NCI-H82 treated with DMSO at 0.1 percent for 48 hours (cell line): Measurements from ENCODE around the gene C1QTNF9B.
"Not testable (repeated sequence)": the region's sequence is repeated elsewhere in the genome, so short reads cannot be mapped to it uniquely, and the experiment has no call there.

Source experiments
- DNase-seq: peaks from one replicate; lab custom pipeline; 2025; ENCODE audit not compliant: unreplicated experiment; lab: John Stamatoyannopoulos, UW

The C1QTNF9B gene

DNA sequence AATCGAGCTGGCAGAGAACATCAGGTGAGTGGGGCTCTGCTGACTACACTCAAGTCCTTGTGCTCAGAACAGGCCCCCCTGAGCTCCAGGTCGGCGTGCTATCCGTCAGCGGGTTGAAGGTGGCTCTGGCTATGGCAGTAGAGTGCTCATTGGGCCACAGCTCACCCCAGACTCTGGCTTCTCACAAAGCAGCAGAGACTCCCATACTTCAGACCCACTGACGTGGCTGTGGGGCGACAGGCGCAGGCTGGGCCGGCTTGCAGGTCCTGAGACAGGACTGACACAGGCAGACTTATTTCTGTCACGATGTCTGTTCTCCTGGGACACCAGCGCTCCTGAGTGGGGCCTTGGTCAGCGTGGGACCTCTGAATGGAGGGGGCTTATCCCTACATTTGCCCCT is 2.6 kb downstream of the C1QTNF9B start:
- DNase-seq = not testable (repeated sequence)

- not testable (repeated sequence) for DNase-seq
These were observed 3.5 kb downstream of the C1QTNF9B start for GRCh38 chr13:23893791-23894190.

GRCh38 chr13:23889615-23890607 is 7.4 kb downstream of the C1QTNF9B start:
- peak; percentile 74 for DNase-seq

DNA sequence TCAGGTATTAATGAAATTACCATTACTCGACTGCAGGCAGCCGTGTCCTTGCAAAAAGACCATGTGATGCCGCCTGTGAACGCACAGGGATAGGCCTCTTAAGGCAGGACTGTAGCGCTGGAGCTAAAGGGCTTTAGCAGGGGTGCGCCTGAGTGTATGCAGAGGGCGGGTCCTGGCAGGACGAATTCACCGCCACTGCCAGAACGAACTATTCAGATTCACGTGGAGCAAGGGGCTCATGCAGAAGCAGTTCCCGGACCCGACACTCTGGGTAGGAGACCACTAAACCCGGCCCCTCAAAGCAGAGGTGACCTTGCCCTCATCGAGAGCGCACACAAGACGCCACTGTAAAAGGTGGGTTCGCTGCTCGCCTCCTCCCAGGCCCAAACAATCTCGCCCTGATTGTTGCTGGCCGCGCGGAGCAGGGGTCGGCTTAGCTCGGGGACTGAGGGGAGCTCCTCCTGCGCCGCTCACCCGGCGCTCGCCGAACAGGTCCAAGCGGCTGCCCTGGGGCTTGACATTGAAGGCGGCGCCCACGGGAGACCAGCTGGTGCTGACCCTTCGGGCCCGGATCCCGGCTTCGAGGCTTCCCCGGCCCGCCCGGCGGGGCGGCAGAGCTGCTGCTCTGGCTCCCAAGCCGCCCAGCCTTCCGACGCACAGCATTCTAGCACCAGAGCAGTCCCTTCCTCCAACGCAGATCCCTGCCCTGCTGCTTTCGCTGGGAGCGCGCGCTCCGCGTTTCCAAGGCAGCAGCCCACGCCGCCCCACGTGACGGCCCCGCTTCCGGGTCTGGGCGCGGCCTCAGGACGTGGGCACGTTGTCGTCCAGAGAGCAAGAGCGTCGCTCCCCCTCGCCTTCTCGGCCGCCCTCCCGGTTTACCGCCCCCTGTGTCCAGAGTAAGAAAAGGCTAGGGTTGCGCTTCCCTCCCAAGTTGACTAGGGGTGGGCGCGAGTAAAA is 8.4 kb downstream of the C1QTNF9B start, which contains the start of gene MIPEP:
Gene MIPEP, minus strand, starts transcription at position 743 of the 957 bp plus-strand sequence. Its CDS starts 80 bp downstream, at position 663.
- DNase-seq = peak; percentile 90

GRCh38 chr13:23884361-23884760 is 12.9 kb downstream of the C1QTNF9B start:
- not testable (repeated sequence) for DNase-seq

GRCh38 chr13:23883255-23883654 is 14.0 kb downstream of the C1QTNF9B start:
- no peak for DNase-seq

DNA sequence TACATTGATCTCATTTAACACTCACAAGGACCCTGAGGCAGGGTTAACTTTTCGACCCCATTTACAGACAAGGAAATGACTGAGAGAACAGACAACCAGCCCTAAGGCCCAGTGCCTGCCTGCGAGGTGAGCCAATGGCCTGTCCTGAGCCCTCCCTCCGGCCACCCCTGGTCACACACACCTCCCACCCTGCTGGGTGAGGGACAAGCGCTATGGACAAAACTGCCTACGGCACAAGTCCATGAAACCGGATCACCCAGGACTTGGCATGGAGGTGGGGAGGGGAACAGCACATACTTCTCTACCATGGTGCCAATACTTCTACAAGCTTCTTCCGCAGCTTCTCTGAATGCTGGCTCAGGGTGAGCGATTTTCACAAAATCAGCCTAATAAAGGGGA is 15.9 kb downstream of the C1QTNF9B start:
- not testable (repeated sequence) for DNase-seq

- not testable (repeated sequence) for DNase-seq
These were observed 16.6 kb downstream of the C1QTNF9B start for GRCh38 chr13:23880493-23881401.

GRCh38 chr13:23877286-23877685 is 20.0 kb downstream of the C1QTNF9B start:
- DNase-seq = no peak

- no peak for DNase-seq
These were observed 21.0 kb downstream of the C1QTNF9B start for GRCh38 chr13:23876265-23876664.

GRCh38 chr13:23871616-23872220 is 25.6 kb downstream of the C1QTNF9B start:
- DNase-seq = no peak

DNA sequence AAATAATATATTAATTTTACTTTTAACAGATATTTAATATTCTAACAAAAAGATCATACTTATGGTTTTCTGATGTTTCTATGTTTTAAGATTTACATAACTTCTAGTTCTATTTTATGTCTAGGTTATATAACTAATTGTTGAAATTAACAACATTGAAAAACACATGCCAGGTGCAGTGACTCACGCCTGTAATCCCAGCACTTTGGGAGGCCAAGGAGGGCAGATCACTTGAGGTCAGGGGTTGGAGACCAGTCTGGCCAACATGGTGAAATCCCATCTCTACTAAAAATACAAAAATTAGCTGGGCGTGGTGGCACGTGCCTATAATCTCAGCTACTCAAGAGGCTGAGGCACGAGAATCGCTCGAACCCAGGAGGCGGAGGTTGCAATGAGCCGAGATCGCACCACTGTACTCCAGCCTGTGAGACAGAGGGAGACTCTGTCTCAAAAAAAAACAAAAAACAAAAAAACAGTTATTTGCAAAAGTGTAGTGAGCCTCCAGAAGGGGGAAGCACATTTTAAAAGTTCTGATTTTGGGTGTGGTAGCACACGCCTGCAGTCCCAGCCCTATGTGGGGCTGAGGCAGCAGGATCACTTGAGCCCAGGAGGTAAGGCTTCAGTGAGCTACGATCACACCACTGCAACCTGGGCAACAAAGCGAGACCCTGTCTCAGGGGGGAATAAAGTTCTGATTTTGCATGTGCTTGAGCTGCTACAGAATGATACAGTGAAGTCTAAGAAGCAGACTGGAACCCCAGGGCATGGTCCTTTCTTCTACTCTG is 26.8 kb downstream of the C1QTNF9B start:
- DNase-seq = no peak

- DNase-seq = no peak
These were observed 28.8 kb downstream of the C1QTNF9B start for GRCh38 chr13:23868521-23868920.

- no peak for DNase-seq
These were observed 30.2 kb downstream of the C1QTNF9B start for GRCh38 chr13:23867027-23867491.

- DNase-seq = no peak
These were observed 30.8 kb downstream of the C1QTNF9B start for GRCh38 chr13:23866420-23867026.

GRCh38 chr13:23865906-23866305 is 31.4 kb downstream of the C1QTNF9B start:
- DNase-seq = no peak

- DNase-seq = no peak
These were observed 32.3 kb downstream of the C1QTNF9B start for GRCh38 chr13:23865026-23865425.

GRCh38 chr13:23861310-23861709 is 36.0 kb downstream of the C1QTNF9B start:
- peak; percentile 95 for DNase-seq
